Effector memory CD4-positive, alpha-beta T cell (primary cell): ENCODE measurements around the gene AGAP1.

Experiments
- DNase-seq, 3 donors: peaks; one replicate each; pipeline ENCODE4 v3.0.0-alpha.2; 2020
- H3K27ac ChIP-seq: 2 replicates; pipeline ENCODE4 v1.7.0; 2013; ENCODE audit warnings: mild to moderate bottlenecking, low read length, moderate library complexity; ENCODE audit not compliant: insufficient read depth, poor library complexity, severe bottlenecking
- H3K27me3 ChIP-seq: replicated peaks from 2 replicates; pipeline ENCODE4 v1.7.0; 2013; ENCODE audit warnings: mild to moderate bottlenecking, low read length; ENCODE audit not compliant: insufficient read depth, control insufficient read depth, poor library complexity, severe bottlenecking
- H3K36me3 ChIP-seq: 2 replicates; pipeline ENCODE4 v1.7.0; 2013; ENCODE audit warnings: mild to moderate bottlenecking, low read length, moderate library complexity; ENCODE audit not compliant: control insufficient read depth, insufficient read depth
- H3K4me1 ChIP-seq: 2 replicates; pipeline ENCODE4 v1.7.0; 2013; ENCODE audit warnings: low read length, mild to moderate bottlenecking; ENCODE audit not compliant: control insufficient read depth, insufficient read depth, poor library complexity, severe bottlenecking
- H3K4me3 ChIP-seq: 2 replicates; pipeline ENCODE4 v1.7.0; 2013; ENCODE audit warnings: low read length, low read depth, mild to moderate bottlenecking; ENCODE audit not compliant: insufficient read depth, poor library complexity, severe bottlenecking
- H3K9me3 ChIP-seq: 2 replicates; pipeline ENCODE4 v1.7.0; 2013; ENCODE audit warnings: mild to moderate bottlenecking, low read length, moderate library complexity; ENCODE audit not compliant: control insufficient read depth

Gene AGAP1

DNA sequence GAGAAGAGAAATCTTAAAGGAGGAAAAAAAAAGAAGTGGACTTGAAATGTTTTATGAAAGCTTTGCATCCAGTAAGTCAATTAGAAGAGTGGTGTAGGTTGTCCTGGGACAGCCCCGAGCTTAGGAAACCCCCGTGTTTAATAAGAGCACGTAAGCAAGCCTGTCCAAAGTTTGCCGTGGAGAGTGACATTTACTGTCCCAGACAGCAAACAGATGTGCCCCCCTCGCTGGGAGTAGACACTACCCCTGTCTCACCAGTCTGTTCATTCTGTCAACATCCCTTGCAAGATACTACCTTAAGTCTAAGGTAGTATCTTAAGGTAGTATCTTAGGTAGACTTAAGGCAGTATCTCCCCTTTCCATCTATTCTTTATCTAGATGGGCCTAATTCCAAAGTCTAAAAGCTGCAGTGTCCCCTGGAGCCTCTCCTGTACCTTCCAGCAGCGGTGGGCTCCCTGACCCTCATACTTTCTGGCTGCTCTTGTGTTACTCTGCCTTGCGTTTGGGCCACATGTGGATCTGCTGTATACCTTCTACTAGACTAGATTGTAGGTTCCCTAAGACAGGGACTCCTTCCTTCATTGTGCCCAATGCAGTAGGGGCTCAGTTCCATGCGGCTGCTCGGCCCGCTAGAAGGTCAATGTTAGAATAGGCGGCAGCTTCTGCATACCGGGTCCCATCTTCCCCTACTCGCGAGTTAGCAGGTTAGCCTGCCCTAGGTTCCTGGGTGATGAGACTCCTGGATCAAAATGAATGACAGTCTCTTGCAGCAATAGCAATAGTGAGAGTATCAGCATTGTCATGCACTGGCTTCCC is 430.2 kb downstream of the AGAP1 start:
- Histone ChIP-seq H3K27me3 (no peaks in the 10 kb centered on the region), H3K4me1 (no peaks in the 10 kb centered on the region), H3K9me3 (no peaks in the 10 kb centered on the region), H3K27ac (no peak overlapping the region), H3K4me3 (no peak overlapping the region), H3K36me3 (no peaks in the 10 kb centered on the region)
- DNase-seq: no peak

DNA sequence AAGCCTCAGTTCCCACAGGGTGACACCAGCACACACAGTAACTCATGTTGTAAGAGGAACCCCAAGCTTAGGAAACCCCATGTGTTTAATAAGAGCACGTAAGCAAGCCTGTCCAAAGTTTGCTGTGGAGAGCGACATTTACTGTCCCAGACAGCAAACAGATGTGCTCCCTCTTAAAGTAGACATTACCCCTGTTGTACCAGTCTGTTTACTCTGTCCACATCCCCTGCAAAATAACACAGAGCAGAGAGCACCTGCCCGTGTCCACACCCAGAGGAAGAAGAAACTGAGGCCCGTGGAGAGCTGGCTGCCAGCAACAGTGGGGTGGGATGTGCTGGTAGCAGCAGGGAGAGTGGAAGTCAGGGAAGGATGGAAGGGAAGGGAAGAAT is 430.8 kb downstream of the AGAP1 start:
- Histone ChIP-seq H3K9me3 (no peaks in the 10 kb centered on the region), H3K27ac (no peak overlapping the region), H3K36me3 (no peaks in the 10 kb centered on the region), H3K4me1 (no peaks in the 10 kb centered on the region), H3K4me3 (no peak overlapping the region), H3K27me3 (no peaks in the 10 kb centered on the region)
- no peak for DNase-seq

DNA sequence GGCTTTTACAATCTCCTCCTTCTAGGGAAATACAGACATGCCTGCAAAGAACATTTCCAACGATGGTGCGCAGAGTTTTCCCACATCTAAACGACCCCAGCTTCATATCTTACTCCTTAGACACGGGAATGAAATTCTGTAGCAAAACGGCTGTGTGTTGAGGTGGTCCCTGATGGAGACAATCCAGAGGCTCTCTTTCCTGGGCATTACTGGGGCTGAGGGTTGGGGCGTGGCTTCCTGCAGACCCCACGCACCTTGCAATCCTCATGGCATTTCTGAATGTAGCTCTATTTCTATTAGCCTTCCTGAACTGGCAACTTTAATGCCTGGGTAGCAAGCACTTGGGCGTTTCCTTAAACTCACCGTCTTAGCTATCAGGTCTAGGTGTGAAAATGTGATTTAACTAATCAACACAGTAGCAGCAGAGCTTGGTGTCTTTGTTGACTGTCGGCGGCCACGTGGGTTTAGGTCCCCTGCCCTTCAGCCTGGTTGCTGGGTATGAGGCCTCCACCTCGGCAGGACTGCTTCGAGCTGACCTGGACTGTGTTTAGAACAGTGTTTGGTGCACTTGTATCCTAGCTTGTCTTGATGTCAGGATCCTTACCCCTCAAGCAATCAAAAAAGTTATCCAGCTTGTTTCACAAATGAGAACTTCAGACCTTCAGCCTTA is 431.5 kb downstream of the AGAP1 start:
- DNase-seq: no peak
- Histone ChIP-seq H3K4me1 (no peaks in the 10 kb centered on the region), H3K9me3 (no peaks in the 10 kb centered on the region), H3K4me3 (no peak overlapping the region), H3K27me3 (no peaks in the 10 kb centered on the region), H3K27ac (no peak overlapping the region), H3K36me3 (no peaks in the 10 kb centered on the region)

DNA sequence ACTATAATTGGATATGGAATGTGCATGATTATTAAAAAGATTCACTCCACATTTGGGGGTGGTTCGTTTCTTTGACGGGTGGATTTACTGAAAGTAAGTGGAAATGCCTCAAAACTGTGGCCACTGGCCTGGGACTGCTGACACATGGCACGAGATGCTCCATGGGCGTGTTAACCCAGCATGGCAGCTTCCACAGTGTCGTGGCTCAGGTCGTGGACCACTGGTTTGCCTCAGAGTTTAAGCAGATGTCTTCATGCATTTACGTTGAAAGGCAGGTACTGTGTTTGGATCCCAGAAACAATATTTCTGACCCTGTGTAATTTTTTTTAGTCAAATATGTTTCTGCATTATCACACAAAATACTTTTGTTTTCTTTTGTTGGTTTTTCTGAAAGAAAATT is 432.4 kb downstream of the AGAP1 start:
- Histone ChIP-seq H3K36me3 (no peaks in the 10 kb centered on the region), H3K27me3 (no peaks in the 10 kb centered on the region), H3K4me3 (no peak overlapping the region), H3K9me3 (no peaks in the 10 kb centered on the region), H3K4me1 (no peaks in the 10 kb centered on the region), H3K27ac (no peak overlapping the region)
- no peak for DNase-seq

DNA sequence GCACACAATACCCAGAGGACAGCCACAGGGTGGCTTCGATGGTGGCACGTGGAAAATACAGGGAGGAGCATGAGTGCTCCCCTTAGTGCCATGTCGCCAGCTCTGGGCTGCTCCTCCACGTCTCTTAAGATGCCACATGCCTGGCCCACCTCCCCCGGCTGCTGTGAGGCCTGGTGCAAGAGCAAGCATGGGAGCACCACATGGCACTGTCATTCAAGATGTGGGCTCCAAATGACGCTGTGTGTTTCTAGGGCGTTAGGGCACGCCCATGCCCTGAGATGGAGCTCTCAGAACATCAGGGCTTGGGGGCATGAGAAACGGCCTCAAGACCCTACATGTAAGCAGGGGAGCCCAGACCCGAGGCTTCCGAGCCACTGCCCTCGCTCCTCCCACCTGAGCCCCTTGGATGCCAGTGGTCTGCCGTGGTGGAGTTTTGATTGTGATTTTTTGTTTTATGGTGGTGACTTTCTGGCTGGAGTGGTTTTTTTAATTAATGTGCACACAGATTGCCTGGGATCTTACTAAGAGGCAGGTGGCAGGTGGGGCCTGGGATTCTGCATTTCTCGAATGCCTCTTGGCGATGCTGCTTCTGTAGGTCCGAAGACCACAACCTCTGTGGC is 435.0 kb downstream of the AGAP1 start:
- H3K9me3 ChIP-seq: no peaks in the 10 kb centered on the region
- H3K4me1 ChIP-seq: no peaks in the 10 kb centered on the region
- H3K4me3 ChIP-seq: no peak overlapping the region
- no peak for DNase-seq
- H3K36me3 ChIP-seq: no peaks in the 10 kb centered on the region
- H3K27me3 ChIP-seq: no peaks in the 10 kb centered on the region
- H3K27ac ChIP-seq: no peak overlapping the region

DNA sequence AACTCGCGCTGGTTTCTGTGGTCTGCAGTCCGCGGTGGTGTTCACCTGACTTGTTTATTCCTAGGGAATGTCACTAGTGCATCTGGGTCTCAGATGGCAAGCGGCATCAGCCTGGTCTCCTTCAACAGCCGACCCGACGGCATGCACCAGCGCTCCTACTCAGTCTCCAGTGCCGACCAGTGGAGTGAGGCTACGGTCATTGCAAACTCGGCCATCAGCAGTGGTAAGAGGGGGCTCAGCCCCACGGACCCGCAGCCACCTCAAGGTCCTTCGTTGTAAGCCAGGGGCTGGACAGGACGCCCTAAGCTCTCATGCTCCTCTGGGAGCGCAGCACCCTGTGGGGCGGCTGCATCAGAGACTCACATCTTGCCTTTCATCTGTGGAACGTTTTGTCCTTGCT is 436.9 kb downstream of the AGAP1 start:
- H3K9me3 ChIP-seq: no peaks in the 10 kb centered on the region
- no peak overlapping the region for H3K27ac ChIP-seq
- no peaks in the 10 kb centered on the region for H3K4me1 ChIP-seq
- no peaks in the 10 kb centered on the region for H3K36me3 ChIP-seq
- DNase-seq: no peak
- no peak overlapping the region for H3K4me3 ChIP-seq
- no peaks in the 10 kb centered on the region for H3K27me3 ChIP-seq

DNA sequence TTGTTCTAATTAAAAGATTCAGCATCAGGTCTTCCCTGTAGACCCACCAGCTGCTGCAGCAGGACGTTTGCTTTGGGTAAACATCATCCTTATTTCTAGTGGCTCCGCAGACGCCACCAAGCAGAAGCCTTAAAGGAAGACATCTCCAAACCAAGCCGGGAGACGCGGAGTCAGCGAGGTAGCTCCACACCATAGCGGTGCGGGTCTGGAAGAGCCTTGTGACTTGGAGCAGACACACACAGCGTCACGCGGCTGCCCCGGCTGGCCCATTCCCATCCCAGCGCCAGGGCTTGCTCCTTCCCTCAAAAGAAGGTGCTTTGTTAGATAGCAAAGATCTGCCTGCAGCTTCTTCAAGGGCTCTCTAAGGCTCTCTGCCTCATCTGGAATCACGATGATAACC is 437.8 kb downstream of the AGAP1 start:
- no peaks in the 10 kb centered on the region for H3K27me3 ChIP-seq
- no peaks in the 10 kb centered on the region for H3K4me1 ChIP-seq
- no peak overlapping the region for H3K27ac ChIP-seq
- no peak overlapping the region for H3K4me3 ChIP-seq
- H3K9me3 ChIP-seq: no peaks in the 10 kb centered on the region
- no peaks in the 10 kb centered on the region for H3K36me3 ChIP-seq
- no peak for DNase-seq

DNA sequence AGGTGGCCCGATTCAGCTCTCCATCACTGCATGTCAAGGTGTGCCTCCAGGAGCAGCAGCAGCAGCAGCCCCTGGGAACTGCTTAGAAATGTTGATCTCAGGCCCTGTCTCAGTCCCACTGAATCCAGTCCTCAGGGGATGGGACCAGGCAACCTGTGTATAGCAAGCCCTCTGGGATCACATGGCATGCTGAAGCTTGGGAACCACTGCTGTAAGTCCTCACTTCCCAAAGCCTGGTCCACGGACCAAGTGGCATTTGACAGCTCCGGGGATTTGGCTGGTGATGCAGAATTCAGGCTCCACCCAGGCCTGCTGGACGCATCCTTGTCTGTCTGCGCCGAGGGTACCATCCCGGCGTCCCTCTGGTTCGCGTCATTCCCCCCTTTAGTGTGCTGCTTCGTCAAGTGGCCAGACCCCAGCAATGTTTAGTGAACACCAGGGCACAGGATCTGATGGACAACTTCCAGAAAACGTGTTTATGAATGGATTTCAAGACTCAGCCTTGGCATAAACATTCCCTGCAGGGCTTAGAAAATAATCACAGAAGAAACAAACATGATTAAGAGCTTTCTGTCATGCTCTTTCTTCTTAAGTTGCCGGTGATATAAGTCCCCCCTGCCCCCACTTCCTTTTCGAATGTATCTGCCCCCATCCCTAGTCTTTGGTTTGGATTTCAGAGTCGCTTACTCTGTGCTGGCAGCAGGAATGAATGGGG is 440.4 kb downstream of the AGAP1 start:
- H3K27ac ChIP-seq: no peak overlapping the region
- H3K4me3 ChIP-seq: no peak overlapping the region
- no peaks in the 10 kb centered on the region for H3K27me3 ChIP-seq
- H3K9me3 ChIP-seq: no peaks in the 10 kb centered on the region
- H3K4me1 ChIP-seq: no peaks in the 10 kb centered on the region
- DNase-seq: no peak
- H3K36me3 ChIP-seq: no peaks in the 10 kb centered on the region

DNA sequence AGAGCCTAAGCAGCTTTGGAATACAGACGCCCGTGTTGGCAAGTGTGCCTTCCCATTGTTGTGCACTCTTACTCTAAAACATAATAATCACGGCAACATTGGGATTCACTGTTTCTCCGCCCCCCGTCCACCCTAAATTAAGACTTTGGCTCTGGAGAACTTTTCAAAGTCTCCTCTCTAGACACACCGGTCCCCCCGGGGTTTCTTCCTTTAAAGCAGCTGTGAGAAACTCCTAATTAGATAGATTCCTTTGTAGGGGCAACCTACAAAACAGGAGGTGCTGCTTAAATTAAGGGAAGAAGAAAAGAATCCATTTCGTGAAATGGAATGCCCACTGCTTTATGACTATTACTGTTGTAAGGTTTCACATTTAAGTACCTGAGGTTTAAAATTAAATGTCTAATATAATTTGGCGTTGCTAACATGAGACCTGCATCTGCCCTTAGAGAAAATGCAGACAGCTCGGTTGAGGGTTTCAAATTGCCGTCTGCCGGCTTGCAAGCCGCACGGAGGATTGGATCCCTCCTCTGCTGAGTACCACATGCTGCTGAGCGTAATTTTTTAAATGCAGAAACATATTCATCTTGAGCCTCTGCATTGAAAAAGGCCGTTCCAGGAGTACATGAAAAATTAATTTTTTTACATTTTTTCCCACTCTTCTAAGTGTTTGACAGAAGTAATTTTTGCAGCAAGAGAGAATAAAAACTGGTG is 441.1 kb downstream of the AGAP1 start:
- H3K4me1 ChIP-seq: no peaks in the 10 kb centered on the region
- no peaks in the 10 kb centered on the region for H3K36me3 ChIP-seq

More for the DNA sequence above, 441.1 kb downstream of the AGAP1 start:
- Histone ChIP-seq H3K4me3 (no peak overlapping the region), H3K27ac (no peak overlapping the region), H3K27me3 (no peaks in the 10 kb centered on the region), H3K9me3 (no peaks in the 10 kb centered on the region)
- no peak for DNase-seq
